ENCODE measurements around the gene MBD5. TPM values are rescaled to one million over a fixed set of nuclear protein-coding genes. Genes with fewer than 3 reads are reported as not detected.

MBD5 gene
- total RNA-seq, 1 experiment from 2014 or later = 33.7 TPM

GRCh38 chr2:148548716-148549400 lies 528.0 kb downstream of the MBD5 start:
- Mint-ChIP-seq H3K36me3 (no peaks in the 10 kb centered on the region), H3K4me3 (no peak overlapping the region), H3K27ac (no peak overlapping the region), H3K4me1 (no peaks in the 10 kb centered on the region), H3K27me3 (ENCODE audit: low read depth) (peaks cover 4% of the 10 kb centered on the region), H3K9me3 (no peaks in the 10 kb centered on the region; the same call in 1 of the 2 replicates)
- DNase-seq (ENCODE audit: low spot score) = no peak
- ChIA-PET POLR2A (no interaction called here), CTCF (no interaction called here)
- TF ChIP-seq ESRRA (CRISPR knock-in tag; IDR thresholded peaks at IDR 0.05; ENCODE audit: borderline replicate concordance) (no peak), SMAD4 (CRISPR knock-in tag; IDR thresholded peaks at IDR 0.05) (no peak), ZBTB43 (CRISPR knock-in tag; IDR thresholded peaks at IDR 0.05) (no peak), PRRX2 (CRISPR knock-in tag; IDR thresholded peaks at IDR 0.05) (no peak), MXD4 (CRISPR knock-in tag; IDR thresholded peaks at IDR 0.05; ENCODE audit: borderline replicate concordance) (no peak), GTF2I (CRISPR knock-in tag; conservative IDR thresholded peaks at IDR 0.05) (no peak)
- ATAC-seq = no peak

- DNase-seq (ENCODE audit: low spot score) = no peak
- Mint-ChIP-seq H3K9me3 (peaks cover 7% of the 10 kb centered on the region), H3K4me1 (no peaks in the 10 kb centered on the region), H3K4me3 (no peak overlapping the region), H3K27ac (no peak overlapping the region), H3K27me3 (ENCODE audit: low read depth) (peaks cover 13% of the 10 kb centered on the region), H3K36me3 (0 out of 2 replicates have a peak, but pooled peaks cover 2% of the 10 kb centered on the region)
- ATAC-seq = no peak
- CTCF ChIA-PET = interaction anchor here (1.0 kb wide), 1 partner anchor 44 kb away, joined by 3 read pairs; no protein-coding TSS in a partner anchor
- no peak for TF ChIP-seq ZNF396 (CRISPR knock-in tag; IDR thresholded peaks at IDR 0.05; ENCODE audit: borderline replicate concordance)
- no peak for TF ChIP-seq E2F5 (CRISPR knock-in tag; IDR thresholded peaks at IDR 0.05)
- no peak for TF ChIP-seq ZNF263 (CRISPR knock-in tag; IDR thresholded peaks at IDR 0.05; ENCODE audit: low read depth)
- TF ChIP-seq KAT7 (CRISPR knock-in tag; IDR thresholded peaks at IDR 0.05; ENCODE audit: borderline replicate concordance) = no peak
- TF ChIP-seq MAX (CRISPR knock-in tag; IDR thresholded peaks at IDR 0.05) = no peak
- TF ChIP-seq ZNF416 (CRISPR knock-in tag; IDR thresholded peaks at IDR 0.05) = no peak
- POLR2A ChIA-PET = no interaction called here
Observed at GRCh38 chr2:148552675-148553331, 531.9 kb downstream of the MBD5 start.

- ATAC-seq = no peak
- CTCF ChIA-PET = interaction anchor here (1.0 kb wide), 1 partner anchor 44 kb away, joined by 3 read pairs; no protein-coding TSS in a partner anchor
- H3K27me3 Mint-ChIP-seq (ENCODE audit: low read depth) = peaks cover 13% of the 10 kb centered on the region
- TF ChIP-seq HMGA2 (CRISPR knock-in tag; IDR thresholded peaks at IDR 0.05) (no peak), ZNF423 (CRISPR knock-in tag; IDR thresholded peaks at IDR 0.05) (no peak), TP53 (CRISPR knock-in tag; IDR thresholded peaks at IDR 0.05) (no peak), KAT7 (CRISPR knock-in tag; IDR thresholded peaks at IDR 0.05; ENCODE audit: borderline replicate concordance) (no peak), FOXJ3 (CRISPR knock-in tag; IDR thresholded peaks at IDR 0.05; ENCODE audit: borderline replicate concordance) (no peak), SOX15 (CRISPR knock-in tag; IDR thresholded peaks at IDR 0.05) (no peak), FOXP4 (CRISPR knock-in tag; IDR thresholded peaks at IDR 0.05) (no peak), ZBTB43 (CRISPR knock-in tag; IDR thresholded peaks at IDR 0.05) (no peak), ZNF512 (CRISPR knock-in tag; IDR thresholded peaks at IDR 0.05; ENCODE audit: borderline replicate concordance) (no peak), ZNF263 (CRISPR knock-in tag; IDR thresholded peaks at IDR 0.05; ENCODE audit: low read depth) (no peak), ZNF219 (CRISPR knock-in tag; IDR thresholded peaks at IDR 0.05; ENCODE audit: borderline replicate concordance) (no peak), ATF1 (CRISPR knock-in tag; IDR thresholded peaks at IDR 0.05) (no peak), ZNF671 (CRISPR knock-in tag; IDR thresholded peaks at IDR 0.05) (no peak), SMAD3 (CRISPR knock-in tag; IDR thresholded peaks at IDR 0.05; ENCODE audit: borderline replicate concordance) (no peak)
Observed at GRCh38 chr2:148553332-148553887, 532.5 kb downstream of the MBD5 start.

More at GRCh38 chr2:148553332-148553887, 532.5 kb downstream of the MBD5 start:
- DNase-seq (ENCODE audit: low spot score) = no peak
- Mint-ChIP-seq H3K4me3 (no peak overlapping the region), H3K9me3 (peaks cover 12% of the 10 kb centered on the region), H3K4me1 (no peaks in the 10 kb centered on the region), H3K36me3 (peaks cover 6% of the 10 kb centered on the region; the same call in 1 of the 2 replicates), H3K27ac (no peak overlapping the region)
- POLR2A ChIA-PET = no interaction called here
